Measurements from ENCODE around the gene KCNG4.

Gene KCNG4

DNA sequence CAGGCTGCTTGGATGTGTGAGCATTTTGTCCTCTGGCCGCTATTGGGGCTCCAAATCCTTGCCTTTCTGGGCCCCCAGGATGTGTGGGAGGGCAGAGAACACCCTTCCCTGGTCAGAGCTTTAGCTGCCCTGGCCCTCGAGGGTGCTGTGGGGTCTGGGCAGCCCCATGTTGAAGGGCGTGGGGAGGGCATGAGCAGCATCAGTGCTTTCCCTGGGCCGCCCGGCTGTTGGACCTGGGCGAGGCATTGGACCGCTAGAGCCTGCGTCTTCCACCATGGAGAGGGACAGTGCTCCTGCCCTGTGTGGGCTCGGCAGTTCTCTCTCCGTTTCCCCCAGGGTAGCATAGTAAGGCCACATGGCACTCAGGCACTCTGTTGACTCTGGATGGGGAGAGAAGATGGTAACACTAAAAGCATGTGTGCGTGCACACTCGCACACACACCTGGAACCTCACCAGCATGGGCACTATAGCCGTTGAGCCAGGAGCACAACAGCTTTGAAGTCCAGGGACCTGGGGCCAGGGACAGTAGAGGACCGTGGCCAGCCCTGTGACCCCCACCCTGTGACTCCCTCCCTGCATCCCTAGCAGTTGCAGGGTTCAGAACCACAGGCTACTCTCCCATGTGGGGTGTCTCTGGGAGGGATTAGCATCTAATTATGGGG lies 42.2 kb downstream of the KCNG4 start:
- Histone ChIP-seq H3K4me1 (ENCODE audit: control insufficient read depth, insufficient read depth, low read length) (no peaks in the 10 kb centered on the region), H3K27ac (ENCODE audit: insufficient read depth, low read depth, low read length, poor library complexity, severe bottlenecking) (no peak overlapping the region), H3K4me3 (ENCODE audit: insufficient read depth, low read depth, low read length) (no peak overlapping the region), H3K27me3 (ENCODE audit: control insufficient read depth, insufficient read depth, low read length, poor library complexity, severe bottlenecking) (no peaks in the 10 kb centered on the region), H3K9me3 (ENCODE audit: control insufficient read depth, low read length) (no peaks in the 10 kb centered on the region), H3K36me3 (ENCODE audit: control insufficient read depth, insufficient read depth, low read length) (no peaks in the 10 kb centered on the region)
- WGBS, 2 experiments = 96 to 97% methylated on average over 14 of the region's 14 CpGs

GRCh38 chr16:84196727-84197394 lies 43.0 kb downstream of the KCNG4 start:
- no peak overlapping the region for H3K27ac ChIP-seq (ENCODE audit: insufficient read depth, low read depth, low read length, poor library complexity, severe bottlenecking)
- 77 to 79% methylated on average over 16 of the region's 16 CpGs for WGBS, 2 experiments
- no peaks in the 10 kb centered on the region for H3K9me3 ChIP-seq (ENCODE audit: control insufficient read depth, low read length)
- no peaks in the 10 kb centered on the region for H3K36me3 ChIP-seq (ENCODE audit: control insufficient read depth, insufficient read depth, low read length)
- no peaks in the 10 kb centered on the region for H3K4me1 ChIP-seq (ENCODE audit: control insufficient read depth, insufficient read depth, low read length)
- H3K4me3 ChIP-seq (ENCODE audit: insufficient read depth, low read depth, low read length) = no peak overlapping the region
- H3K27me3 ChIP-seq (ENCODE audit: control insufficient read depth, insufficient read depth, low read length, poor library complexity, severe bottlenecking) = no peaks in the 10 kb centered on the region

DNA sequence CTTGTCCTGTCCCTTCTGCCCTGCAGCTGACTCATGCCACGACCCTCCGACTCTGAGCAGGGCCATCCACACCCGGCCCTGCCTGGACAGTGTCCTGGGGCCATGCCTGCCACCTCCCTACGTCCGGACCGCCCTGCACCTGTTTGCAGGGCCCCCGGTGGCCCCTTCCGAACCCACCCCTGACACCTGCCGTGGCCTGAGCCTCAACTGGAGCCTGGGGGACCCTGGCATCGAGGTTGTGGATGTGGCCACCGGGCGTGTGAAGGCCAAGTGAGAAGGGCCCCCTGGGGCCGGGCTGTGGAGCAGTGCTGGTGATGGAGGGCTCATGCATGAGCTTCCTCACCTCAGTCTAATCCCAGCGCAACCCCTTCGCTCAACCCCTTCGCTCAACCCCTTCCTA lies 43.7 kb downstream of the KCNG4 start:
- WGBS, 2 experiments = 93 to 94% methylated on average over 16 of the region's 16 CpGs
- Histone ChIP-seq H3K27ac (ENCODE audit: insufficient read depth, low read depth, low read length, poor library complexity, severe bottlenecking) (no peak overlapping the region), H3K9me3 (ENCODE audit: control insufficient read depth, low read length) (no peaks in the 10 kb centered on the region), H3K4me3 (ENCODE audit: insufficient read depth, low read depth, low read length) (no peak overlapping the region), H3K4me1 (ENCODE audit: control insufficient read depth, insufficient read depth, low read length) (no peaks in the 10 kb centered on the region), H3K27me3 (ENCODE audit: control insufficient read depth, insufficient read depth, low read length, poor library complexity, severe bottlenecking) (no peaks in the 10 kb centered on the region), H3K36me3 (ENCODE audit: control insufficient read depth, insufficient read depth, low read length) (no peaks in the 10 kb centered on the region)

GRCh38 chr16:84195201-84196093 lies 44.4 kb downstream of the KCNG4 start:
- Histone ChIP-seq H3K9me3 (ENCODE audit: control insufficient read depth, low read length) (no peaks in the 10 kb centered on the region), H3K36me3 (ENCODE audit: control insufficient read depth, insufficient read depth, low read length) (no peaks in the 10 kb centered on the region), H3K27me3 (ENCODE audit: control insufficient read depth, insufficient read depth, low read length, poor library complexity, severe bottlenecking) (no peaks in the 10 kb centered on the region), H3K27ac (ENCODE audit: insufficient read depth, low read depth, low read length, poor library complexity, severe bottlenecking) (no peak overlapping the region), H3K4me3 (ENCODE audit: insufficient read depth, low read depth, low read length) (no peak overlapping the region), H3K4me1 (ENCODE audit: control insufficient read depth, insufficient read depth, low read length) (no peaks in the 10 kb centered on the region)
- 90 to 91% methylated on average over 38 of the region's 38 CpGs for WGBS, 2 experiments

DNA sequence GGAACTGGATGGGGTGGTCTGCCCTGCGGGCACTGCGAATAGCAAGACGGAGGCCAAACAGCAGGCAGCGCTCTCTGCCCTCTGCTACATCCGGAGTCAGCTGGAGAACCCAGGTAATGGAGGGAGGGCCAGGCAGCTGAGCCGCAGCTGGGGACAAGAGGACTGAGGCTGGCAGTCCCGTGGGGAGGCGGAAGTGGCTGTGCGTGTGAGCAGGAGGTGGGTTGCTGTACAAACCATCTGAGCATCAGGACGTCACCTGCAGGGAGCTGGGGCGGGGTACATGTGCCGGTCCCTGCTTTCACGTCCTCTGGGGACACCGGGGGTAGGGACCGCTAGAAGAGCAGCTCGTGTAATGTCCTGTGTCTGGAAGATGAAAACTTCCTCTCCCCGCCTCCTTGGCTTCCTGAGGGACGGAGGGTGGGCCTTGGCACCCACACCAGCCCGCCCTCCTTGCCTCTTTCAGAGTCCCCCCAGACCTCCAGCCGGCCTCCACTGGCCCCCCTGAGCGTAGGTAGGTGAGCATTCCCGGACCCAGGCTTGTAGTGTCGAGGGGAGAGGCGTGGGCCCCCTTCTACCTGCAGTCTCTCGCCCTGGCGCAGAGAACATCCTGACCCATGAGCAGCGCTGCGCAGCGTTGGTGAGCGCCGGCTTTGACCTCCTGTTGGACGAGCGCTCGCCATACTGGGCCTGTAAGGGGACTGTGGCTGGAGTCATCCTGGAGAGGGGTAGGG lies 45.2 kb downstream of the KCNG4 start:
- 85 to 88% methylated on average over 34 of the region's 34 CpGs for WGBS, 2 experiments

GRCh38 chr16:84194018-84194417 lies 45.8 kb downstream of the KCNG4 start:
- no peak overlapping the region for H3K27ac ChIP-seq (ENCODE audit: insufficient read depth, low read depth, low read length, poor library complexity, severe bottlenecking)
- H3K27me3 ChIP-seq (ENCODE audit: control insufficient read depth, insufficient read depth, low read length, poor library complexity, severe bottlenecking) = no peaks in the 10 kb centered on the region
- WGBS, 2 experiments = 93 to 94% methylated on average over 11 of the region's 11 CpGs
- H3K4me3 ChIP-seq (ENCODE audit: insufficient read depth, low read depth, low read length) = no peak overlapping the region
- H3K9me3 ChIP-seq (ENCODE audit: control insufficient read depth, low read length) = no peaks in the 10 kb centered on the region
- H3K36me3 ChIP-seq (ENCODE audit: control insufficient read depth, insufficient read depth, low read length) = no peaks in the 10 kb centered on the region
- H3K4me1 ChIP-seq (ENCODE audit: control insufficient read depth, insufficient read depth, low read length) = no peaks in the 10 kb centered on the region

More for the DNA sequence above, 45.2 kb downstream of the KCNG4 start:
- H3K27me3 ChIP-seq (ENCODE audit: control insufficient read depth, insufficient read depth, low read length, poor library complexity, severe bottlenecking) = no peaks in the 10 kb centered on the region
- no peaks in the 10 kb centered on the region for H3K9me3 ChIP-seq (ENCODE audit: control insufficient read depth, low read length)
- H3K4me1 ChIP-seq (ENCODE audit: control insufficient read depth, insufficient read depth, low read length) = no peaks in the 10 kb centered on the region
- no peaks in the 10 kb centered on the region for H3K36me3 ChIP-seq (ENCODE audit: control insufficient read depth, insufficient read depth, low read length)
- no peak overlapping the region for H3K4me3 ChIP-seq (ENCODE audit: insufficient read depth, low read depth, low read length)
- H3K27ac ChIP-seq (ENCODE audit: insufficient read depth, low read depth, low read length, poor library complexity, severe bottlenecking) = no peak overlapping the region

DNA sequence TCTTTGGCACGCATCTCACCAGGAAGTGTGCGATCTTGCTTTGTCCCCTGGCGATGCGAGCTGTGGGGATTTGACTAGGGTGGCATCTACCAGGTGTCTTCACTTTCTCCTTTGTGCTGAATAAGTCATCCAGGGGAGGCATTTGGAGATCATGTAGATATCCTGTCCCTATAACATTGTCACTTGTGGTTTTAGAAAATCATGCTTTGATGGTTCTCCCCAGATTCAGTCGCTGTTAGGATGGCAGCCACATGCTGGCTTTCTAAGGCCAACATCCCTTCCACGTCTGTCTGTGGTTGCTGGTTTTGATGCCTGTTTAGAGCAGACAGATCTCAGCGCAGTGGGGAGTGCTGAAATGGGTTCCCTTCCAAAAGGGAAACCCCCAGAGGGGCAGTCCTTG lies 46.3 kb downstream of the KCNG4 start:
- H3K27me3 ChIP-seq (ENCODE audit: control insufficient read depth, insufficient read depth, low read length, poor library complexity, severe bottlenecking) = no peaks in the 10 kb centered on the region
- H3K4me3 ChIP-seq (ENCODE audit: insufficient read depth, low read depth, low read length) = no peak overlapping the region
- WGBS, 2 experiments = 87 to 92% methylated on average over 7 of the region's 7 CpGs
- no peaks in the 10 kb centered on the region for H3K4me1 ChIP-seq (ENCODE audit: control insufficient read depth, insufficient read depth, low read length)
- H3K36me3 ChIP-seq (ENCODE audit: control insufficient read depth, insufficient read depth, low read length) = no peaks in the 10 kb centered on the region
- H3K9me3 ChIP-seq (ENCODE audit: control insufficient read depth, low read length) = no peaks in the 10 kb centered on the region
- H3K27ac ChIP-seq (ENCODE audit: insufficient read depth, low read depth, low read length, poor library complexity, severe bottlenecking) = no peak overlapping the region

- no peaks in the 10 kb centered on the region for H3K4me1 ChIP-seq (ENCODE audit: control insufficient read depth, insufficient read depth, low read length)
- no peaks in the 10 kb centered on the region for H3K27me3 ChIP-seq (ENCODE audit: control insufficient read depth, insufficient read depth, low read length, poor library complexity, severe bottlenecking)
- 93 to 96% methylated on average over 16 of the region's 16 CpGs for WGBS, 2 experiments
- no peak overlapping the region for H3K27ac ChIP-seq (ENCODE audit: insufficient read depth, low read depth, low read length, poor library complexity, severe bottlenecking)
- H3K36me3 ChIP-seq (ENCODE audit: control insufficient read depth, insufficient read depth, low read length) = no peaks in the 10 kb centered on the region
- no peaks in the 10 kb centered on the region for H3K9me3 ChIP-seq (ENCODE audit: control insufficient read depth, low read length)
- no peak overlapping the region for H3K4me3 ChIP-seq (ENCODE audit: insufficient read depth, low read depth, low read length)
Measured at GRCh38 chr16:84191466-84191865, 48.3 kb downstream of the KCNG4 start.

DNA sequence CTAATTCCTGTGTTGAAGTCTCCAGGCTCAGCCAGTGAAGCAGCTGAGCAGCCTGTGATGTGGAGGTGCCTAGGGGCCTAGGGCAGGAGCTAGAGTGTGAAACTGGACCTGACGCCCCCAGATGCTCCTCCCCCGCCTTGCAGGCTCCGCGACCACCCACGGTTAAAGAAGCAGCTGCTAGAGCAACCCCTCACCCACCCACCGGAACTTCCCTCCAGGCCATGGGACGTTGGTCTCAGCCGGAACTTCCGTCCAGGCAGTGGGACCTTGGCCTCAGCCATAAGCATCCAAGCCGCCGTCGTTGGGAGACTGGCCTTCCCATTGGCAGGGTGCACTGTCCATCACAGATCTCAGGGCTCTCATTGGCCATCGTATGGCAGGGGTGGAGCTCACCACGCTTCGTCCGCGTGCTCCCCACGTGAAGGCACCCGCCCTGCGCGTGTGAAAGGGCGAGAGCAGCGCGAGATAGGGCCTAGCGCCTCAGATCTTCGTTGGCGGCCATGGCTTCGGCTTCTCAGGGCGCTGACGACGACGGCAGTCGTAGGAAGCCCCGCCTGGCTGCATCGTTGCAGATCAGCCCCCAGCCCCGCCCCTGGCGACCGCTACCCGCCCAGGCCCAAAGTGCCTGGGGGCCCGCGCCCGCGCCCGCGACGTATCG lies 49.0 kb downstream of the KCNG4 start, which contains the start of gene ADAD2:
TSS of gene ADAD2 (plus strand) at position 427 of the 658 bp plus-strand sequence. CDS start at position 501, 74 bp downstream.
- H3K27me3 ChIP-seq (ENCODE audit: control insufficient read depth, insufficient read depth, low read length, poor library complexity, severe bottlenecking) = no peaks in the 10 kb centered on the region
- no peaks in the 10 kb centered on the region for H3K9me3 ChIP-seq (ENCODE audit: control insufficient read depth, low read length)
- no peak within 1 kb of the TSS for H3K4me3 ChIP-seq (ENCODE audit: insufficient read depth, low read depth, low read length)
- H3K27ac ChIP-seq (ENCODE audit: insufficient read depth, low read depth, low read length, poor library complexity, severe bottlenecking) = no peak within 1 kb of the TSS
- peaks cover under 1% of the 10 kb centered on the region for H3K4me1 ChIP-seq (ENCODE audit: control insufficient read depth, insufficient read depth, low read length)
- H3K36me3 ChIP-seq (ENCODE audit: control insufficient read depth, insufficient read depth, low read length) = no peaks in the 10 kb centered on the region
- WGBS, 2 experiments = 92 to 93% methylated on average over 47 of the region's 47 CpGs

Data from ectodermal cell (in vitro differentiated cells).